ENCODE results near the gene CSTPP1. TPM values are rescaled to one million over a fixed set of nuclear protein-coding genes. Genes with fewer than 3 reads are reported as not detected.

Gene CSTPP1, protein sequence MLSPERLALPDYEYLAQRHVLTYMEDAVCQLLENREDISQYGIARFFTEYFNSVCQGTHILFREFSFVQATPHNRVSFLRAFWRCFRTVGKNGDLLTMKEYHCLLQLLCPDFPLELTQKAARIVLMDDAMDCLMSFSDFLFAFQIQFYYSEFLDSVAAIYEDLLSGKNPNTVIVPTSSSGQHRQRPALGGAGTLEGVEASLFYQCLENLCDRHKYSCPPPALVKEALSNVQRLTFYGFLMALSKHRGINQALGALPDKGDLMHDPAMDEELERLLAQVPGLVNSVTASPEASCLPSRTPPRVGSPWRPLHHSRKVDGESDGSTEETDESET
- 25.3 TPM for polyA plus RNA-seq (2013, experiment 1 of 2)
- 32.1 TPM for polyA plus RNA-seq (2013, experiment 2 of 2)

- H3K27ac ChIP-seq (ENCODE audit: low read depth, low read length): peak within 1 kb of the TSS; percentile 59
- WGBS: 28% methylated on average over 41 of the region's 41 CpGs
Observed at GRCh38 chr11:46936138-46937110, at the start of gene CSTPP1. Gene CSTPP1, plus strand, starts transcription at chr11:46936761. Its CDS starts 45 bp downstream, at chr11:46936806.

DNA sequence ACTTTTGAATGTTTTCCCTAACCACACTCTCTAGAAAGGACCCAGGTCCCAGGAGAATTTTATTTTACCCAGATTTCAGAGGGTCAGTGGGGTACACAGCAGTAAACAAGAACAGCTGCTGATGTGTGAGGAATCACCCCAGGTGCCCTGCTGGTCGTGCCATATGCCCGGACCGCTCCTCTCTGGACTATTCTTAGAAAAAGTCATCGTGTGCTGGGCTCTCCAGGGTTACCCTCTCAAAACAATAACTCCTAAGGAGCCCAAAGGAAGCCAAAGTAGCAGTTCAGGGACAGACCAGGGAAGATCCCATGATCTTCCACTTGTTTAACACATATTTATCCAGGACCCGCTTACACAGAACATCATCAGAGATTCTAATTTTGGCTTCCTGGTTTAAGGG, 47.9 kb upstream of the CSTPP1 start:
- Histone ChIP-seq H3K9me3 (ENCODE audit: insufficient read depth, low read depth, low read length) (no peaks in the 10 kb centered on the region), H3K4me3 (ENCODE audit: low read length) (no peak overlapping the region), H3K27ac (ENCODE audit: low read depth, low read length) (no peak overlapping the region), H3K27me3 (ENCODE audit: insufficient read depth, low read length) (no peaks in the 10 kb centered on the region), H3K36me3 (ENCODE audit: insufficient read depth, low read length) (peaks cover 66% of the 10 kb centered on the region), H3K4me1 (ENCODE audit: insufficient read depth, low read length) (no peaks in the 10 kb centered on the region), H3K9ac (ENCODE audit: low read depth, low read length) (no peak overlapping the region)
- 98% methylated on average over 5 of the region's 5 CpGs for WGBS

More at GRCh38 chr11:46936138-46937110, at the start of gene CSTPP1:
- Histone ChIP-seq H3K36me3 (ENCODE audit: insufficient read depth, low read length) (no peaks in the 10 kb centered on the region; the same call in 1 of the 2 replicates), H3K4me1 (ENCODE audit: insufficient read depth, low read length) (0 out of 2 replicates have a peak, but pooled peaks cover 4% of the 10 kb centered on the region), H3K4me3 (ENCODE audit: low read length) (peak within 1 kb of the TSS; percentile 82), H3K27me3 (ENCODE audit: insufficient read depth, low read length) (no peaks in the 10 kb centered on the region), H3K9ac (ENCODE audit: low read depth, low read length) (peak within 1 kb of the TSS; percentile 67; the same call in 1 of the 2 replicates), H3K9me3 (ENCODE audit: insufficient read depth, low read depth, low read length) (no peaks in the 10 kb centered on the region)

DNA sequence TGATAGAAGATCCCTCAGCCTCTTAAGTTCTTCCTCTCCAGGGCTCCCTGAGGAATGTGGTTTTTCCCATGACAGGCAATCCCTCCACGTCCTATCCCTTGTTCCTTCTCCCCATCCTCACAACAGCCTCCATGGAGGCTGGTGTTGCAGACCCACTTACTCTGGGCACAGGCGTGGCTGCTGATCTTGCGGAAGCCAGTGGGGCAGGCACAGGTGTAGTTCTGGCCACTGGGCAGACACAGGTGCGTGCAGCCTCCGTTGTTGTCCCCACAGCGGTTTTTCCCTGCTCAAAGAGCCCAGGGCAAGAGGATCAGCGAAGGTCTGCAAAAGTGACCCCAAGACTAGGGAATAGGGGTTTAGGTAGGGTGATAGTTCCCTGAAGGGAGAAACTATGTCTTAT, 47.3 kb upstream of the CSTPP1 start:
- Histone ChIP-seq H3K9me3 (ENCODE audit: insufficient read depth, low read depth, low read length) (no peaks in the 10 kb centered on the region), H3K4me3 (ENCODE audit: low read length) (no peak overlapping the region), H3K27me3 (ENCODE audit: insufficient read depth, low read length) (no peaks in the 10 kb centered on the region), H3K27ac (ENCODE audit: low read depth, low read length) (no peak overlapping the region), H3K36me3 (ENCODE audit: insufficient read depth, low read length) (peaks cover 64% of the 10 kb centered on the region), H3K4me1 (ENCODE audit: insufficient read depth, low read length) (no peaks in the 10 kb centered on the region), H3K9ac (ENCODE audit: low read depth, low read length) (no peak overlapping the region)
- WGBS: 91% methylated on average over 7 of the region's 7 CpGs

DNA sequence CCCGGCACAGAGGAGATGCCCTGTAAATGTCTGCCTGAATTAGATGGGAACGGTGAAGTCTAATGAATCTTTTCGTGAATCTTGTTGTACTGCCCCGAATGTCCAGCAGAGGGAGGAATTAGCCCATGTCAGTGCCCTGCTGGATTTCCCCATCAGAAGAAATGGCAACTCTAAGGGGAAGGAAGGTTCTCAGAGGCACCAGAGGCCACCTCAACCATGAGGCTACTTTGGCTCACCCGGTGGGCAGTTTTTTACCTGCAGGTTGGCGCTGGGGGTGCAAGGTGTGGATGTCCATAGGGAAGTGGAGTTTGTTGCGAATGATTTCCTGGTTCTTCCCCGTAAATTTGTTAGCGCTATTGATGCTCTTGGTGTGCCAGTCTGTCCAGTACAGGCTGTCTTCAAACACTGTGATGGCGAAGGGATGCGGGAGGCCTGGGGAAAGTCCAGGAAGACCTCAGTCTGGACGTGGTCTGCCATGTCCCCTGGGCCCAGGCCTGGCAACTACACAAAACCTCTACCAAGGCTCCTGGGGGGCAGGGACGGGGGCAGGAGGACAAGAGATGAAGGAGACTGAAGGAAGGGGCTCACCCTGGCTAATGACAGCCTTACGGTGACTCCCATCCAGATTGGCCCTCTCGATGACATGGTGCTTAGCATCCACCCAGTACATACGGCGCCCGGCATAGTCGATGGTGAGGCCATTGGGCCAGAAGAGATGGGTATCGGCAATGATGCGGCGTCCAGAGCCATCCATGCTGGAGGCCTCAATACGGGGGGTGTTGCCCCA, 46.7 kb upstream of the CSTPP1 start:
- Histone ChIP-seq H3K27ac (ENCODE audit: low read depth, low read length) (no peak overlapping the region), H3K9me3 (ENCODE audit: insufficient read depth, low read depth, low read length) (no peaks in the 10 kb centered on the region), H3K9ac (ENCODE audit: low read depth, low read length) (no peak overlapping the region), H3K36me3 (ENCODE audit: insufficient read depth, low read length) (peaks cover 68% of the 10 kb centered on the region), H3K4me1 (ENCODE audit: insufficient read depth, low read length) (no peaks in the 10 kb centered on the region), H3K4me3 (ENCODE audit: low read length) (no peak overlapping the region), H3K27me3 (ENCODE audit: insufficient read depth, low read length) (no peaks in the 10 kb centered on the region)
- 81% methylated on average over 23 of the region's 23 CpGs for WGBS

DNA sequence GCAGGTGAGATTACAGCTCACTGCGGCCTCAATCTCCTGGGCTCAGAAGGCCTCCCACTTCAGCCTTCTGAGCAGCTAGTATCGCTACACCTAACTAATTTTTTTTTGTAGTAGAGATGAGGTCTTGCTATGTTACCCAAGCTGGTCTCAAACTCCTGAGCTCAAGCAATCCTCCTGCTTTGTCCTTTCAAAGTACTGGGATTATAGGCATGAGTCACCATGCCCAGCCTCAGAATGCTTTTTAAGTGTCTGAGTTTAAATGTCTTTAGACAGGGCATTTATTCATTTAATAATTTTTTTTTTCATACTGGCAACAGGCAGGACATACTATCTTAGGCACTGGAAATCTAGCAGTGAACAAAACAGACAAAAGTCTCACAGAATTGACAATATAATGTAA, 45.9 kb upstream of the CSTPP1 start:
- Histone ChIP-seq H3K9ac (ENCODE audit: low read depth, low read length) (no peak overlapping the region), H3K27ac (ENCODE audit: low read depth, low read length) (no peak overlapping the region), H3K4me1 (ENCODE audit: insufficient read depth, low read length) (no peaks in the 10 kb centered on the region), H3K9me3 (ENCODE audit: insufficient read depth, low read depth, low read length) (no peaks in the 10 kb centered on the region), H3K36me3 (ENCODE audit: insufficient read depth, low read length) (peaks cover 67% of the 10 kb centered on the region), H3K4me3 (ENCODE audit: low read length) (no peak overlapping the region), H3K27me3 (ENCODE audit: insufficient read depth, low read length) (no peaks in the 10 kb centered on the region)
- WGBS: 100% methylated on average over 1 of the region's 2 CpGs

- Histone ChIP-seq H3K4me1 (ENCODE audit: insufficient read depth, low read length) (no peaks in the 10 kb centered on the region), H3K4me3 (ENCODE audit: low read length) (no peak overlapping the region), H3K27ac (ENCODE audit: low read depth, low read length) (no peak overlapping the region), H3K36me3 (ENCODE audit: insufficient read depth, low read length) (peaks cover 65% of the 10 kb centered on the region), H3K9ac (ENCODE audit: low read depth, low read length) (no peak overlapping the region), H3K9me3 (ENCODE audit: insufficient read depth, low read depth, low read length) (no peaks in the 10 kb centered on the region), H3K27me3 (ENCODE audit: insufficient read depth, low read length) (no peaks in the 10 kb centered on the region)
- WGBS: no CpG with 5 or more reads among the region's 2 CpGs
Observed at GRCh38 chr11:46892109-46892508, 44.5 kb upstream of the CSTPP1 start.

- no peak overlapping the region for H3K4me3 ChIP-seq (ENCODE audit: low read length)
- H3K27ac ChIP-seq (ENCODE audit: low read depth, low read length): no peak overlapping the region
- H3K9me3 ChIP-seq (ENCODE audit: insufficient read depth, low read depth, low read length): no peaks in the 10 kb centered on the region
- no peaks in the 10 kb centered on the region for H3K27me3 ChIP-seq (ENCODE audit: insufficient read depth, low read length)
- no peaks in the 10 kb centered on the region for H3K4me1 ChIP-seq (ENCODE audit: insufficient read depth, low read length)
- WGBS: 95% methylated on average over 9 of the region's 9 CpGs
- H3K9ac ChIP-seq (ENCODE audit: low read depth, low read length): no peak overlapping the region
- peaks cover 63% of the 10 kb centered on the region for H3K36me3 ChIP-seq (ENCODE audit: insufficient read depth, low read length)
Observed at GRCh38 chr11:46892838-46893237, 43.7 kb upstream of the CSTPP1 start.

GRCh38 chr11:46894506-46894905, 42.1 kb upstream of the CSTPP1 start:
- Histone ChIP-seq H3K27me3 (ENCODE audit: insufficient read depth, low read length) (no peaks in the 10 kb centered on the region), H3K27ac (ENCODE audit: low read depth, low read length) (no peak overlapping the region), H3K4me3 (ENCODE audit: low read length) (no peak overlapping the region), H3K4me1 (ENCODE audit: insufficient read depth, low read length) (no peaks in the 10 kb centered on the region), H3K36me3 (ENCODE audit: insufficient read depth, low read length) (peaks cover 62% of the 10 kb centered on the region), H3K9ac (ENCODE audit: low read depth, low read length) (no peak overlapping the region), H3K9me3 (ENCODE audit: insufficient read depth, low read depth, low read length) (peaks cover 4% of the 10 kb centered on the region; the same call in 1 of the 2 replicates)
- WGBS: 97% methylated on average over 16 of the region's 16 CpGs

- WGBS: 96% methylated on average over 10 of the region's 10 CpGs
- Histone ChIP-seq H3K9ac (ENCODE audit: low read depth, low read length) (no peak overlapping the region), H3K27ac (ENCODE audit: low read depth, low read length) (no peak overlapping the region), H3K4me3 (ENCODE audit: low read length) (no peak overlapping the region), H3K36me3 (ENCODE audit: insufficient read depth, low read length) (peaks cover 64% of the 10 kb centered on the region), H3K4me1 (ENCODE audit: insufficient read depth, low read length) (no peaks in the 10 kb centered on the region), H3K27me3 (ENCODE audit: insufficient read depth, low read length) (no peaks in the 10 kb centered on the region), H3K9me3 (ENCODE audit: insufficient read depth, low read depth, low read length) (peaks cover 4% of the 10 kb centered on the region; the same call in 1 of the 2 replicates)
Observed at GRCh38 chr11:46894961-46895360, 41.6 kb upstream of the CSTPP1 start.

DNA sequence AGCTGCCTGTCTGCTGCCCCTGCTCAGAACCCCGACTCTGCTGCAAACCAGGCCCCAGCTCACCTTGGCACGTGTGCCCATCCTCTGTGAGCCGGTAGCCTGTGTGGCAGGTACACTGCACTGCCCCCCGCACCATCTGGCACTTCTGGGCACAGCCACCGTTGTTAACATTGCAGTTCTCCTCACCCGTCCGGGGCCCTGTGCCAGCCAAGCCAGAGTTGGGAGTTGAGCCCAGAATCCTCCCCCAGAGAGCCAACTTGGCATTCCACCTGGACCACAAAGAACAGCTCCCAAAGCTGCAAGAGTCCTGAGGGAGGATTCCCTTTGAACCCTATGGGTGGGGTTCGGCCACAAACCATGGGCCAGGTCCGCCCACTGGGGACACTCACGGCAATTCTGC, 40.7 kb upstream of the CSTPP1 start:
- H3K9ac ChIP-seq (ENCODE audit: low read depth, low read length): no peak overlapping the region
- no peak overlapping the region for H3K27ac ChIP-seq (ENCODE audit: low read depth, low read length)
- 95% methylated on average over 10 of the region's 10 CpGs for WGBS
- peaks cover 4% of the 10 kb centered on the region; the same call in 1 of the 2 replicates for H3K9me3 ChIP-seq (ENCODE audit: insufficient read depth, low read depth, low read length)
- no peak overlapping the region for H3K4me3 ChIP-seq (ENCODE audit: low read length)
- no peaks in the 10 kb centered on the region for H3K4me1 ChIP-seq (ENCODE audit: insufficient read depth, low read length)
- H3K27me3 ChIP-seq (ENCODE audit: insufficient read depth, low read length): no peaks in the 10 kb centered on the region
- H3K36me3 ChIP-seq (ENCODE audit: insufficient read depth, low read length): peaks cover 65% of the 10 kb centered on the region

Data from HUES64 (cell line).